Cardiac fibroblast (primary cell): ENCODE measurements around the gene SYCP2.

Source experiments
- DNase-seq, 2 donors: peaks; one replicate each; pipeline versions ENCODE4 v3.0.0 to v3.0.0-alpha.2; 2010; ENCODE audit warnings: low read depth in 2 of 2
- H3K4me3 ChIP-seq, 2 donors: replicated peaks in 1 of 2; 1 replicate in 1 of 2; 2 replicates in 1 of 2; pipeline ENCODE4 v1.5.1; 2011; ENCODE audit warnings: low read depth in 2 of 2, low read length in 2 of 2, mild to moderate bottlenecking in 2 of 2, moderate library complexity in 1 of 2
- TF ChIP-seq, protein P1 (sequence below): IDR thresholded peaks from one replicate; pipeline ENCODE4 v1.5.1; 2011; ENCODE audit warnings: low read depth, mild to moderate bottlenecking, low read length, inconsistent platforms

SYCP2 gene

GRCh38 chr20:59920944-59921343 is 12.5 kb downstream of the SYCP2 start:
- TF ChIP-seq, protein P1, sequence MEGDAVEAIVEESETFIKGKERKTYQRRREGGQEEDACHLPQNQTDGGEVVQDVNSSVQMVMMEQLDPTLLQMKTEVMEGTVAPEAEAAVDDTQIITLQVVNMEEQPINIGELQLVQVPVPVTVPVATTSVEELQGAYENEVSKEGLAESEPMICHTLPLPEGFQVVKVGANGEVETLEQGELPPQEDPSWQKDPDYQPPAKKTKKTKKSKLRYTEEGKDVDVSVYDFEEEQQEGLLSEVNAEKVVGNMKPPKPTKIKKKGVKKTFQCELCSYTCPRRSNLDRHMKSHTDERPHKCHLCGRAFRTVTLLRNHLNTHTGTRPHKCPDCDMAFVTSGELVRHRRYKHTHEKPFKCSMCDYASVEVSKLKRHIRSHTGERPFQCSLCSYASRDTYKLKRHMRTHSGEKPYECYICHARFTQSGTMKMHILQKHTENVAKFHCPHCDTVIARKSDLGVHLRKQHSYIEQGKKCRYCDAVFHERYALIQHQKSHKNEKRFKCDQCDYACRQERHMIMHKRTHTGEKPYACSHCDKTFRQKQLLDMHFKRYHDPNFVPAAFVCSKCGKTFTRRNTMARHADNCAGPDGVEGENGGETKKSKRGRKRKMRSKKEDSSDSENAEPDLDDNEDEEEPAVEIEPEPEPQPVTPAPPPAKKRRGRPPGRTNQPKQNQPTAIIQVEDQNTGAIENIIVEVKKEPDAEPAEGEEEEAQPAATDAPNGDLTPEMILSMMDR = no peak
- no peak overlapping the region for H3K4me3 ChIP-seq
- DNase-seq = no peak

- TF ChIP-seq, protein P1 = no peak
- H3K4me3 ChIP-seq = no peak overlapping the region
- peak in 1 of 2 donors; percentile 4 for DNase-seq
Observed at GRCh38 chr20:59912609-59913008, 20.8 kb downstream of the SYCP2 start.

GRCh38 chr20:59911041-59911440 is 22.4 kb downstream of the SYCP2 start:
- no peak for DNase-seq

GRCh38 chr20:59908855-59909254 is 24.6 kb downstream of the SYCP2 start:
- no peak overlapping the region for H3K4me3 ChIP-seq
- DNase-seq = no peak
- TF ChIP-seq, protein P1 = no peak

More at GRCh38 chr20:59911041-59911440, 22.4 kb downstream of the SYCP2 start:
- TF ChIP-seq, protein P1 = no peak
- H3K4me3 ChIP-seq = no peak overlapping the region

GRCh38 chr20:59903621-59904020 is 29.8 kb downstream of the SYCP2 start:
- DNase-seq = no peak
- TF ChIP-seq, protein P1 = no peak

DNA sequence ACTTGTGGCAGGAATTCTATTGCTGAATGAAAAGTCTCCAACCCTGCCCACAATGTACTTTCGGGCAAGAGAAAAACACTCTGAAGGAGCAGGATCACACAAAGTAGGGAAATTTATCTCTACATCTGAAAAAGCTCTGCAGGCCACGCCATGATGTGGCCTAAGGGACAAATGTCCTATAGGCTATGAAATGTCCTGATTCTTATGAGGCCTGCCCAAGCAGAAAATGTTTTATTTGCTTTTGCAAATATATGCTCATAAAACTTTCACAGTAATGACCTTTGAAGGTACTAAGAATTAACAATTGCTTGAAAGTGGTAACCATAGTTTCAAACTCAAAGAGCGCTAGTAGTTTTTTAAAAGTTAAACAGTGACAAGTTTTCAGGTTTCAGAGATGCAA is 31.0 kb downstream of the SYCP2 start:
- TF ChIP-seq, protein P1 = no peak
- no peak for DNase-seq
- H3K4me3 ChIP-seq = no peak overlapping the region

More at GRCh38 chr20:59903621-59904020, 29.8 kb downstream of the SYCP2 start:
- H3K4me3 ChIP-seq = no peak overlapping the region

- H3K4me3 ChIP-seq = no peak overlapping the region
- TF ChIP-seq, protein P1 = no peak
- no peak for DNase-seq
Observed at GRCh38 chr20:59895908-59896307, 37.5 kb downstream of the SYCP2 start.
